Transverse colon (tissue), 4 donors: ENCODE measurements around the gene AWAT1.

Source experiments
- EP300 ChIP-seq: sonication (generic); formaldehyde crosslinking; IDR thresholded peaks from one replicate; pipeline ENCODE4 v1.6.1; 2017; ENCODE audit warnings: antibody characterized with exemption, low read depth
- POLR2A ChIP-seq: fragments of 450-650 bp; IDR thresholded peaks from one replicate; pipeline ENCODE4 v1.6.1; 2016; ENCODE audit warnings: antibody characterized with exemption, mild to moderate bottlenecking, moderate library complexity
- POLR2AphosphoS5 ChIP-seq, 3 donors: sonication (generic); formaldehyde crosslinking; IDR thresholded peaks; one replicate each; pipeline ENCODE4 v1.6.1; 2016; ENCODE audit warnings: antibody characterized with exemption in 3 of 3
- TF ChIP-seq, protein P1 (sequence below), 5 experiments: fragments of 200-600 bp in 3 of 5; fragments of 450-650 bp in 2 of 5; sonication (generic) in 3 of 5; IDR thresholded peaks; 1 replicate in 2 of 5; 2 replicates in 3 of 5; pipeline ENCODE4 v1.5.1; 2016 to 2017; ENCODE audit warnings: antibody characterized with exemption in 5 of 5, inconsistent platforms in 3 of 5, mild to moderate bottlenecking in 2 of 5, moderate library complexity in 1 of 5

DNA sequence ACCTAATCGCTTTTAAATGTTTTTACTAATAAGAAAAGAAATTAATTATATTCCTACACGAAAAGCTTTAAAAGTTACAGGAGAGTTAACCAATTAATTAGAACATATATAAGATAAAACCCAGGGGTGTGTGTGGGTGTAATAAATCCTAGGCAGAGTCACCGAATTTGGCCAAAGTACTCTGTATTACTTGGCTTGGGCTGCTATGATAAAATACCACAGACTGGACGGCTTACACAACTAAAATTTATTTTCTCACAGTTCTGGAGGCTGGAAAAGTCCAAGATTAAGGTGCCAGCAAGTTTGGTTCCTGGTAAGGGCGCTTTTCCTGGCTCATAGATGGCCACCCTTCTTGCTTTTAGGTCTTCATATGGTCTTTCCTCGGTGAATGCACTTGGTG lies 10.4 kb downstream of the AWAT1 start:
- TF ChIP-seq, protein P1, sequence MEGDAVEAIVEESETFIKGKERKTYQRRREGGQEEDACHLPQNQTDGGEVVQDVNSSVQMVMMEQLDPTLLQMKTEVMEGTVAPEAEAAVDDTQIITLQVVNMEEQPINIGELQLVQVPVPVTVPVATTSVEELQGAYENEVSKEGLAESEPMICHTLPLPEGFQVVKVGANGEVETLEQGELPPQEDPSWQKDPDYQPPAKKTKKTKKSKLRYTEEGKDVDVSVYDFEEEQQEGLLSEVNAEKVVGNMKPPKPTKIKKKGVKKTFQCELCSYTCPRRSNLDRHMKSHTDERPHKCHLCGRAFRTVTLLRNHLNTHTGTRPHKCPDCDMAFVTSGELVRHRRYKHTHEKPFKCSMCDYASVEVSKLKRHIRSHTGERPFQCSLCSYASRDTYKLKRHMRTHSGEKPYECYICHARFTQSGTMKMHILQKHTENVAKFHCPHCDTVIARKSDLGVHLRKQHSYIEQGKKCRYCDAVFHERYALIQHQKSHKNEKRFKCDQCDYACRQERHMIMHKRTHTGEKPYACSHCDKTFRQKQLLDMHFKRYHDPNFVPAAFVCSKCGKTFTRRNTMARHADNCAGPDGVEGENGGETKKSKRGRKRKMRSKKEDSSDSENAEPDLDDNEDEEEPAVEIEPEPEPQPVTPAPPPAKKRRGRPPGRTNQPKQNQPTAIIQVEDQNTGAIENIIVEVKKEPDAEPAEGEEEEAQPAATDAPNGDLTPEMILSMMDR (IDR thresholded peaks at IDR 0.05) = no peak
- TF ChIP-seq EP300 (no peak), POLR2A (no peak), POLR2AphosphoS5 (IDR thresholded peaks at IDR 0.05) (no peak)
